C4-2B (cell line): ENCODE measurements around the gene IKZF1.

Experiments
- CTCF ChIP-seq: fragments of 450-650 bp; conservative IDR thresholded peaks from 2 replicates; pipeline ENCODE4 v1.5.1; 2017; ENCODE audit warnings: mild to moderate bottlenecking
- ZFX ChIP-seq: fragments of 450-650 bp; IDR thresholded peaks from 2 replicates; pipeline ENCODE4 v1.6.1; 2017

GRCh38 chr7:50351267-50351666 is 46.8 kb downstream of the IKZF1 start:
- TF ChIP-seq CTCF = no peak
- TF ChIP-seq ZFX = no peak
